Endodermal cell (in vitro differentiated cells): ENCODE data around the gene PSMG4. TPM values are rescaled to one million over a fixed set of nuclear protein-coding genes. Genes with fewer than 3 reads are reported as not detected.
A peak's percentile ranks its signal among the peaks of the same experiment; 100 is the strongest.

Experiments used
- DNase-seq: peaks from one replicate; pipeline ENCODE4 v3.0.0-alpha.2; 2017
- H3K27ac ChIP-seq: 2 replicates; pipeline ENCODE4 v1.5.1; 2013; ENCODE audit warnings: mild to moderate bottlenecking, low read depth, low read length, moderate library complexity
- H3K27me3 ChIP-seq: 2 replicates; pipeline ENCODE4 v1.6.1; 2013; ENCODE audit warnings: mild to moderate bottlenecking, low read length, moderate library complexity; ENCODE audit not compliant: insufficient read depth, control insufficient read depth, poor library complexity, severe bottlenecking
- H3K36me3 ChIP-seq: 2 replicates; pipeline ENCODE4 v1.7.0; 2013; ENCODE audit warnings: mild to moderate bottlenecking, low read length, moderate library complexity; ENCODE audit not compliant: control insufficient read depth, insufficient read depth
- H3K4me1 ChIP-seq: one replicate; pipeline ENCODE4 v1.7.0; 2013; ENCODE audit warnings: low read length; ENCODE audit not compliant: control insufficient read depth, insufficient read depth
- H3K4me3 ChIP-seq: 2 replicates; pipeline ENCODE4 v1.5.1; 2013; ENCODE audit warnings: mild to moderate bottlenecking, low read length, moderate library complexity
- H3K9ac ChIP-seq: 2 replicates; pipeline ENCODE4 v1.6.1; 2013; ENCODE audit warnings: mild to moderate bottlenecking, low read length, moderate library complexity; ENCODE audit not compliant: poor library complexity, severe bottlenecking; ENCODE audit errors: extremely low read depth
- H3K9me3 ChIP-seq: 2 replicates; pipeline ENCODE4 v1.6.1; 2013; ENCODE audit warnings: mild to moderate bottlenecking, low read length, moderate library complexity; ENCODE audit not compliant: control insufficient read depth
- H3K27ac Mint-ChIP-seq: 2 replicates; pipeline ENCODE4 v1.8.0; 2020; ENCODE audit warnings: mixed read lengths
- H3K27me3 Mint-ChIP-seq: 2 replicates; pipeline ENCODE4 v1.8.0; 2021; ENCODE audit warnings: mild to moderate bottlenecking, mixed read lengths; ENCODE audit not compliant: insufficient read depth
- H3K36me3 Mint-ChIP-seq: 2 replicates; pipeline ENCODE4 v1.8.0; 2020; ENCODE audit warnings: low read depth, mixed read lengths
- H3K4me1 Mint-ChIP-seq: 2 replicates; pipeline ENCODE4 v1.8.0; 2020; ENCODE audit warnings: mixed read lengths
- H3K4me3 Mint-ChIP-seq: 2 replicates; pipeline ENCODE4 v1.8.0; 2020; ENCODE audit warnings: mild to moderate bottlenecking, moderate library complexity, mixed read lengths
- H3K9me3 Mint-ChIP-seq: 2 replicates; pipeline ENCODE4 v1.8.0; 2020; ENCODE audit warnings: mild to moderate bottlenecking, mixed read lengths
- CTCF ChIP-seq: fragments of 200-600 bp; sonication (generic); conservative IDR thresholded peaks from 2 replicates; pipeline ENCODE4 v1.5.0; 2021; ENCODE audit warnings: antibody characterized with exemption, mild to moderate bottlenecking
- WGBS, 2 experiments: methylation state at CpG; one replicate each; pipeline versions ENCODE4 v1.1.5 to v1.1.7; 2013; ENCODE audit warnings: missing lambda C conversion rate in 2 of 2, mixed read lengths in 1 of 2; ENCODE audit not compliant: insufficient coverage in 1 of 2, insufficient read length in 1 of 2; 5-methylcytosine and 5-hydroxymethylcytosine counted together
- total RNA-seq, 2 donors: library from RNA; stranded (reverse); fragmentation: NEBNext Ultra II Directional in 1 of 2; extraction: Animal tissue kit (Norgen Biotek cat#: 25700) in 1 of 2; gene quantifications; 2 replicates in 1 of 2; 3 replicates in 1 of 2; pipeline ENCODE4 v1.2.1, GENCODE V29; 2021

PSMG4 gene
- total RNA-seq, 2 donors from 2014 or later = 16.0 to 21.5 TPM

- Mint-ChIP-seq H3K9me3 (no peaks in the 10 kb centered on the region), H3K4me1 (no peaks in the 10 kb centered on the region), H3K27me3 (peaks cover 1% of the 10 kb centered on the region), H3K27ac (no peak overlapping the region), H3K4me3 (no peak overlapping the region), H3K36me3 (no peaks in the 10 kb centered on the region)
- Histone ChIP-seq H3K36me3 (no peaks in the 10 kb centered on the region), H3K9me3 (no peaks in the 10 kb centered on the region), H3K9ac (no peak overlapping the region), H3K27me3 (no peaks in the 10 kb centered on the region), H3K4me1 (peaks cover 4% of the 10 kb centered on the region), H3K4me3 (no peak overlapping the region), H3K27ac (no peak overlapping the region)
- DNase-seq = peak; percentile 28
- TF ChIP-seq CTCF = no peak
- 81 to 96% methylated on average over 6 to 8 of the region's 8 CpGs for WGBS, 2 experiments
These were observed 58.1 kb downstream of the PSMG4 start for GRCh38 chr6:3316818-3317217.

Other genes starting within 250 kb of the PSMG4 start
- gene RIPK1, start 190.5 kb upstream of the PSMG4 start, total RNA-seq = 10 to 100 TPM; 10.2 to 18.7 TPM
- 10 to 100 TPM; 42.8 to 42.9 TPM for gene BPHL, start 140.2 kb upstream of the PSMG4 start, total RNA-seq
- 100 to 1,000 TPM; 262 to 297 TPM for gene TUBB2A, start 101.4 kb upstream of the PSMG4 start, total RNA-seq
- gene TUBB2B, start 31.3 kb upstream of the PSMG4 start, total RNA-seq = 100 to 1,000 TPM; 253 to 304 TPM
- 10 to 100 TPM; 11.1 to 13.3 TPM for gene SLC22A23, start 198.1 kb downstream of the PSMG4 start, total RNA-seq